Parathyroid adenoma (tissue), 2 donors: ENCODE measurements around the gene CA9.

Experiments
- H2AFZ ChIP-seq: fragments of 300-600 bp; sonication (generic); one replicate; pipeline ENCODE4 v1.7.0; 2017; ENCODE audit warnings: antibody characterized with exemption, mild to moderate bottlenecking
- H3K27ac ChIP-seq: fragments of 300-600 bp; sonication (generic); one replicate; pipeline ENCODE4 v1.7.0; 2017
- H3K27me3 ChIP-seq: fragments of 300-600 bp; sonication (generic); one replicate; pipeline ENCODE4 v1.7.0; 2017; ENCODE audit warnings: low read length; ENCODE audit not compliant: control insufficient read depth, insufficient read depth
- H3K36me3 ChIP-seq: fragments of 300-600 bp; sonication (generic); one replicate; pipeline ENCODE4 v1.7.0; 2017; ENCODE audit warnings: low read length; ENCODE audit not compliant: control insufficient read depth, insufficient read depth
- H3K4me1 ChIP-seq: fragments of 300-600 bp; sonication (generic); one replicate; pipeline ENCODE4 v1.7.0; 2017; ENCODE audit warnings: control low read depth
- H3K4me2 ChIP-seq: fragments of 300-600 bp; sonication (generic); one replicate; pipeline ENCODE4 v1.7.0; 2017; ENCODE audit warnings: low read length
- H3K4me3 ChIP-seq: fragments of 300-600 bp; sonication (generic); one replicate; pipeline ENCODE4 v1.7.0; 2017; ENCODE audit warnings: low read depth, low read length
- H3K79me2 ChIP-seq: fragments of 300-600 bp; sonication (generic); one replicate; pipeline ENCODE4 v1.7.0; 2017; ENCODE audit warnings: control low read depth
- H3K9ac ChIP-seq: fragments of 300-600 bp; sonication (generic); one replicate; pipeline ENCODE4 v1.7.0; 2017; ENCODE audit warnings: mild to moderate bottlenecking
- H3K9me3 ChIP-seq: fragments of 300-600 bp; sonication (generic); one replicate; pipeline ENCODE4 v1.7.0; 2017; ENCODE audit warnings: low read length; ENCODE audit not compliant: control insufficient read depth
- TF ChIP-seq, protein P1 (sequence below): fragments of 300-600 bp; sonication (generic); IDR thresholded peaks from one replicate; pipeline ENCODE4 v1.7.0; 2017; ENCODE audit warnings: antibody characterized with exemption, mild to moderate bottlenecking
- donor health status: primary hyperparathyroidism.

CA9 gene

GRCh38 chr9:35708146-35708545, 34.4 kb downstream of the CA9 start:
- Histone ChIP-seq H3K27me3 (no peaks in the 10 kb centered on the region), H2AFZ (no peak overlapping the region), H3K4me1 (peaks cover 5% of the 10 kb centered on the region), H3K4me3 (no peak overlapping the region), H3K79me2 (no peaks in the 10 kb centered on the region), H3K9ac (no peak overlapping the region), H3K27ac (no peak overlapping the region), H3K9me3 (no peaks in the 10 kb centered on the region), H3K4me2 (no peak overlapping the region), H3K36me3 (no peaks in the 10 kb centered on the region)
- TF ChIP-seq, protein P1, sequence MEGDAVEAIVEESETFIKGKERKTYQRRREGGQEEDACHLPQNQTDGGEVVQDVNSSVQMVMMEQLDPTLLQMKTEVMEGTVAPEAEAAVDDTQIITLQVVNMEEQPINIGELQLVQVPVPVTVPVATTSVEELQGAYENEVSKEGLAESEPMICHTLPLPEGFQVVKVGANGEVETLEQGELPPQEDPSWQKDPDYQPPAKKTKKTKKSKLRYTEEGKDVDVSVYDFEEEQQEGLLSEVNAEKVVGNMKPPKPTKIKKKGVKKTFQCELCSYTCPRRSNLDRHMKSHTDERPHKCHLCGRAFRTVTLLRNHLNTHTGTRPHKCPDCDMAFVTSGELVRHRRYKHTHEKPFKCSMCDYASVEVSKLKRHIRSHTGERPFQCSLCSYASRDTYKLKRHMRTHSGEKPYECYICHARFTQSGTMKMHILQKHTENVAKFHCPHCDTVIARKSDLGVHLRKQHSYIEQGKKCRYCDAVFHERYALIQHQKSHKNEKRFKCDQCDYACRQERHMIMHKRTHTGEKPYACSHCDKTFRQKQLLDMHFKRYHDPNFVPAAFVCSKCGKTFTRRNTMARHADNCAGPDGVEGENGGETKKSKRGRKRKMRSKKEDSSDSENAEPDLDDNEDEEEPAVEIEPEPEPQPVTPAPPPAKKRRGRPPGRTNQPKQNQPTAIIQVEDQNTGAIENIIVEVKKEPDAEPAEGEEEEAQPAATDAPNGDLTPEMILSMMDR, result no peak

GRCh38 chr9:35710818-35711500, 37.2 kb downstream of the CA9 start:
- Histone ChIP-seq H3K36me3 (no peaks in the 10 kb centered on the region), H3K4me3 (no peak overlapping the region), H3K4me1 (peaks cover 5% of the 10 kb centered on the region), H3K27ac (peak overlapping the region; percentile 60), H2AFZ (no peak overlapping the region), H3K27me3 (no peaks in the 10 kb centered on the region), H3K79me2 (no peaks in the 10 kb centered on the region), H3K9ac (no peak overlapping the region), H3K9me3 (no peaks in the 10 kb centered on the region), H3K4me2 (no peak overlapping the region)
- TF ChIP-seq, protein P1, result no peak

- no peaks in the 10 kb centered on the region for H3K9me3 ChIP-seq
- H3K4me3 ChIP-seq, result no peak overlapping the region
- no peak overlapping the region for H2AFZ ChIP-seq
- H3K27me3 ChIP-seq, result no peaks in the 10 kb centered on the region
- no peak overlapping the region for H3K9ac ChIP-seq
- no peaks in the 10 kb centered on the region for H3K79me2 ChIP-seq
- peak overlapping the region; percentile 60 for H3K27ac ChIP-seq
- no peak overlapping the region for H3K4me2 ChIP-seq
- H3K36me3 ChIP-seq, result no peaks in the 10 kb centered on the region
- H3K4me1 ChIP-seq, result peaks cover 5% of the 10 kb centered on the region
- TF ChIP-seq, protein P1, result peak; percentile 7
Measured at GRCh38 chr9:35711501-35712428, 38.0 kb downstream of the CA9 start.

GRCh38 chr9:35712762-35713400, 39.2 kb downstream of the CA9 start:
- Histone ChIP-seq H3K4me3 (no peak overlapping the region), H3K36me3 (no peaks in the 10 kb centered on the region), H3K9ac (no peak overlapping the region), H3K4me1 (peaks cover 5% of the 10 kb centered on the region), H3K27ac (peak overlapping the region; percentile 60), H3K27me3 (no peaks in the 10 kb centered on the region), H2AFZ (no peak overlapping the region), H3K4me2 (no peak overlapping the region), H3K9me3 (no peaks in the 10 kb centered on the region), H3K79me2 (no peaks in the 10 kb centered on the region)
- TF ChIP-seq, protein P1, result no peak
